HG02610 (cell line): ENCODE measurements around the gene BCL2L1.
A peak's percentile ranks its signal among the peaks of the same experiment; 100 is the strongest.
"Not testable (repeated sequence)": the region's sequence is repeated elsewhere in the genome, so short reads cannot be mapped to it uniquely, and the experiment has no call there.

ENCODE experiments used
- ATAC-seq: cut with Tn5 transposase; IDR thresholded peaks from one replicate; pipeline ENCODE4 v1.9.1; 2021; ENCODE audit warnings: mild to moderate bottlenecking, moderate library complexity; ENCODE audit not compliant: unreplicated experiment

The BCL2L1 gene

GRCh38 chr20:31677553-31678260 is 45.0 kb downstream of the BCL2L1 start:
- no peak for ATAC-seq

GRCh38 chr20:31676609-31676989 is 46.1 kb downstream of the BCL2L1 start:
- ATAC-seq, result no peak

GRCh38 chr20:31675828-31676608 is 46.6 kb downstream of the BCL2L1 start:
- ATAC-seq, result peak; percentile 47

- ATAC-seq, result peak; percentile 68
Measured at GRCh38 chr20:31674895-31675827, 47.5 kb downstream of the BCL2L1 start.

DNA sequence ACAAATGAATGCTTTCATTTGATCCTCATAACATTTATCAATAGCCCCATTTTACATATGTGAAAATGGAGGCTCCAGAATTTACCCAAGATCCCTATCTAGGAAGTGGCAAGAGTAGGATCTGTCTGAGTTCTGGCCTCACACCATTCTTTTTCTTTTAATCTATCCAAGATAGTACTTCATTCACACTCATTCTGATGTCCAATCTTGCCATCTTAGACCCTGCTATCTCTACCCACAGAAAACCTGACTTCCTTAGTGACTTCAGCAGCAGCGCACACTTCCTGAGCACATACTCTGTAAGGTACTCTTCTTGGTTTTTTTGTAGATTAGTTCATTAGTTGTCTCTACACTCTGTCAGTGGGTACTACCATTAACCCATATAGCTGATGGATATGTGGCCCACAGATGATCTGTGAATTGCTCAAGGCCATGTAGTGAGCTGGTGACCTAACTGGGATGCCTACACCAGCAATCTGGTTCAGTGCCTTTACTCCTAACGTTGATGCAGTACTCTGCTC is 48.7 kb downstream of the BCL2L1 start:
- no peak for ATAC-seq

GRCh38 chr20:31673435-31673834 is 49.2 kb downstream of the BCL2L1 start:
- no peak for ATAC-seq

DNA sequence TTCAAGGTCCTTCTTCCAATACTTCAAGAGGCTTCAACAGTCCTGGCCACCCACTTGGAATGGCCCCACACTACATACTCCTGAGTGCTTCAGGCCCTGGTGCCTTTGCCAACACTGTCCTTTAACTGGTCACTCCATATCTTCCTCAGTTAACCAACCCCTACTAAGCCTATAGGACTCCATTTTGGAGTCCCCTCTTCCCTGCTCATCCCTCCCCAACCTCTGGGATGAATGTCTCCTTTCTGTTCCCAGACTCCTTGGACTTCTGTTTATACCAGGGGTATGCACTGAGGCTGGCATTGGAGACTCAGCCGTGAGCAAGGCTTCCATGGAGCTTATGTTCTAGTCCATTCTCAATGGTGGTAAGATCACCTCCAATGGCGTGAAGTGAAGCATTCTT is 51.3 kb downstream of the BCL2L1 start:
- no peak for ATAC-seq

DNA sequence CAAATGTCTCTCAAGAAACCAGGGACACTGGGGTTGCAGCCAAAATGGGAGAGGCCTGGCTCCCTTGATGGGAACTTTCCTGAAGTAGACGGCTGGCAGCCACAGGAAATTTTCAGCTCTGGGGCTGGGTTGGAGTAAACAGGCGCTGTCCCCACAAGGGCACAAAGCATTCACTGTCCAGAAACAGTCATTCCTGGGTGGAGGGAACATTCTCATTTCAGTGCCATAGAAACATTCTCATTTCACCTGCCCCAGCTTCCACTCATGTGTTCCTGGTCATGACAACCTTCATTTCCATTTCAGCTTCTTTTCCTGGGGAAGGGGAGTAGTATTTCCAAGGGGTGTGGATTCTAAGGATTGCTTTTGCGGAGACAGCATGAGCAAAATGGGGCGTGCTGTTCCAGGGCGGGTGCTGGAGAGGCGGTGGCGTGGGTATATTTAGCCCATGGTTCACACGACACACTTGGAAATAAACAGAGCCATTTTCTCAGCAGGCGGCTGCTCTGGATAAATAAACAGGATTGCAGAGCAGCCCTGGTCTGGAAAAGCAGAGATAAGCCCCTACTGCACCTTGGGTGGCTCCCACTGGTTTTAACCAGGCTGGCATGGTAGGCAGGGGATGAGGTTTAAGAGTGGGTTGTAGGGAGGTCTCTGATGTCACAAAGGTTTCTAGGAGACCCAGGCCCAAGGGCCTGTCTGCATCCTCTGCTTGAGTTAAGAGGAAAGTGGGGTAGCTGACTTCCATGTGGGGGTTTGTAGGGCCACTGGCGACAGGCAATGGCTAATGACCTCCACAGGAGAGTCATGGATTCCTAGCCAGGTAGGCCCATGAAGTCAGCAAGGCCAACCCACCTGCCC is 52.1 kb downstream of the BCL2L1 start:
- ATAC-seq, result no peak

GRCh38 chr20:31669876-31670275 is 52.8 kb downstream of the BCL2L1 start:
- no peak for ATAC-seq

DNA sequence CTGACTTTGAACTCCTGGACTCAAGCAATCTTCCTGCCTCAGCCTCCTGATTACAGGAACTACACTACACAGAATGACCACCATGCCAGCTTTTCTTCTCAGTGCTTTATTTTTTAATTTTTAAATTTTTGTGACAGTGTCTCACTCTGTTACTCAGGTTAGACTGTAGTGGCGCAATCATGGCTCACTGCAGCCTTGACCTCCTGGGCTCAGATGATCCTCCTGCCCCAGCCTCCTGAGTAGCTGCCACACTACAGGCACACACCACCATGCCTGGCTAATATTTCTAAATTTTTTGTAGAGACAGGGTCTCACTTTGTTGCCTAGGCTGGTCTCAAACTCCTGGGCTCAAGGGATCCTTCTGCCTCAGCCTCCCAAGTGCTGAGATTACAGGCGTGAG is 53.7 kb downstream of the BCL2L1 start:
- ATAC-seq, result not testable (repeated sequence)

- ATAC-seq, result no peak
Measured at GRCh38 chr20:31667315-31668285, 55.1 kb downstream of the BCL2L1 start.

GRCh38 chr20:31666258-31667042 is 56.2 kb downstream of the BCL2L1 start:
- ATAC-seq, result no peak

GRCh38 chr20:31665753-31666152 is 56.9 kb downstream of the BCL2L1 start:
- ATAC-seq, result no peak

- ATAC-seq, result no peak
Measured at GRCh38 chr20:31664696-31665354, 57.8 kb downstream of the BCL2L1 start.

GRCh38 chr20:31663838-31664695 is 58.6 kb downstream of the BCL2L1 start:
- no peak for ATAC-seq

- ATAC-seq, result no peak
Measured at GRCh38 chr20:31663524-31663837, 59.2 kb downstream of the BCL2L1 start.

DNA sequence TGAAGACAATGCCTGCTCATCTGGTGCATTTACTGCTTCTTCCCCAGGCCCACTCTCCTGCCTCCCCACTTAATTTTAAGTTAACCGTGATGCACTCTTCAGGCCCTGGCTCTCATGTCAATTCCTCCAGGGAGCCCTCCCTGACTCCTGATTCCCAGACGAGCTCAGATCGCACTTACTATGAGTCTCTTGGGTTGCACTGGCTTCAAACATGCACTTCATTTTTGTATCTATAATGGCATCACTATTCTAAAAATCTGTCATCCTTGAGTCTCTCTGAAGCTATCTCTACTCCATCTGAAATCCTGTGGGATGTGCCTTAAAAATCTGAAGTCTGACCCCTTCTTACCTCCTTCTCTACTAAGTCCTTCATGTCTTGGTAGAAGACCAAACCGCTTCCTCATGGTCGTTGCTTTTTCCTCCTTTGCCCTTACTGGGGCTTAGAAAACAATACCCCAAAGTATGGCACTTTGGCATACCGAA is 60.3 kb downstream of the BCL2L1 start:
- ATAC-seq, result no peak
